ENCODE measurements around the gene SLAMF1.

Gene SLAMF1

DNA sequence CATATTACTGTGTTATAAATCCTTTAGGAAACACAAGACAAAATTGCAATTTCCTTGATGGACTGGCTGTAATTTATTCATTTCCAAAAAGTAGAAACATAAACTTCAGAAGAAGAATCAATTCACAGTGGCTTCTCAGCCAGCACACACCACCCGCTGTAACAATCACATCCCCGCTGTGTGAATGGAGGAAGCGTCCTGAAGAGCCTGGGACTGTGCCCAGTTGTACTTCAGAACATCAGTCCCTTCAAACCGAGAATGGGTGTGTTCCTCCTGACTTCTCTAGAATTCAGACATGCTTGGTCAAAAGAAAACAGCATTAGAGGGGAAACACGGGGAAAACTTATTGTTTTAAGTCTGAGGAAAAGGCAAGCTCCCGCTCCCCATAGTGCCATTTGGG lies 38.8 kb downstream of the SLAMF1 start:
- TF ChIP-seq PAX5 (IDR thresholded peaks at IDR 0.05; ENCODE audit: insufficient read depth, low read length, severe bottlenecking) (no peak), SPI1 (IDR thresholded peaks at IDR 0.05; ENCODE audit: low read depth, low read length) (no peak), POLR2A (IDR thresholded peaks at IDR 0.05; ENCODE audit: low read depth, low read length) (no peak; the same call in 1 of the 2 replicates), TAF1 (IDR thresholded peaks at IDR 0.05; ENCODE audit: low read depth, low read length) (no peak), POLR2AphosphoS5 (IDR thresholded peaks at IDR 0.05; ENCODE audit: low read depth, low read length) (no peak), POU2F2 (IDR thresholded peaks at IDR 0.05; ENCODE audit: low read depth, low read length) (no peak)
- DNase-seq (ENCODE audit: insufficient read length, low spot score) (no peak), FAIRE-seq (peak; percentile 67)

- TF ChIP-seq POU2F2 (IDR thresholded peaks at IDR 0.05; ENCODE audit: low read depth, low read length) (no peak), POLR2A (IDR thresholded peaks at IDR 0.05; ENCODE audit: low read depth, low read length) (peak; percentile 10; the same call in 1 of the 2 replicates)
- no peak for FAIRE-seq
- DNase-seq (ENCODE audit: insufficient read length, low spot score), result no peak
Measured at GRCh38 chr1:160607672-160608032, 39.2 kb downstream of the SLAMF1 start.

DNA sequence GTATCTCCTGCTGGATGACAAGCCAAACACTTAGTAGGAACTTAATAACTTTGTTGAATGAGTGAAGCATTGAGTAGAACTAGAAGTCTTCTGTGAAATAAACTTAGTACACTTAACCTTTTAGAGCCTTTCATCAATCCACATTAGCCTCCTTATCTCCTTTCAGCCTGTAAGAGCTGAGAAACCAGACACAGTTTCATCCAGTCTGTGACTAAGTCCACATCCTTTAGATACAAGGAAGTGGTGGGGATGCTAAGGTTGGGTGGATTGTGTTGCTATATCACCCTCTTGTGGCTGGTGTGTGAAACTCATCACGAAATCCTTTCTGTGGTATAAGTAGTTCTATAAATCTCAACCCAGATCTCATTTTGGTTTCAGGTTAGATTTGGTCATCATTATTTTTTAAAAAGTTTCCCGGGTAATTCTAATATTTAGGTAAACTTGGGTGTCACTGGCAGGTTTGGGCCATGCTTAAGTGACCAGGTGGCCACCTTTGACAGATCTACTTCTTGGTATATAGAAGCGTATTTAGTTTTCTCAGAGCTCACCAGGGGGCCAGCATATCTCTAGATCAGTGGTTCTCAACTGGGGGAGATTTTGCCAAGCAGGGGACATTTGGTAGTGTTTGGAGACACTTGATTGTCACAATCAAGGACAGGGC lies 39.7 kb downstream of the SLAMF1 start:
- TF ChIP-seq POU2F2 (IDR thresholded peaks at IDR 0.05; ENCODE audit: low read depth, low read length), result no peak; the same call in 1 of the 2 replicates
- TF ChIP-seq SPI1 (IDR thresholded peaks at IDR 0.05; ENCODE audit: low read depth, low read length), result peak; percentile 75
- TF ChIP-seq TAF1 (IDR thresholded peaks at IDR 0.05; ENCODE audit: low read depth, low read length), result no peak
- peak; percentile 43; the same call in 1 of the 2 replicates for TF ChIP-seq POLR2A (IDR thresholded peaks at IDR 0.05; ENCODE audit: low read depth, low read length)
- no peak for TF ChIP-seq PAX5 (IDR thresholded peaks at IDR 0.05; ENCODE audit: insufficient read depth, low read length, severe bottlenecking)
- FAIRE-seq, result peak; percentile 99
- DNase-seq (ENCODE audit: insufficient read length, low spot score), result no peak

- no peak for TF ChIP-seq POLR2A (IDR thresholded peaks at IDR 0.05; ENCODE audit: low read depth, low read length)
- TF ChIP-seq POU2F2 (IDR thresholded peaks at IDR 0.05; ENCODE audit: low read depth, low read length), result no peak
- TF ChIP-seq TAF1 (IDR thresholded peaks at IDR 0.05; ENCODE audit: low read depth, low read length), result no peak
- no peak for TF ChIP-seq POLR2AphosphoS5 (IDR thresholded peaks at IDR 0.05; ENCODE audit: low read depth, low read length)
- TF ChIP-seq PAX5 (IDR thresholded peaks at IDR 0.05; ENCODE audit: insufficient read depth, low read length, severe bottlenecking), result no peak
- no peak for TF ChIP-seq SPI1 (IDR thresholded peaks at IDR 0.05; ENCODE audit: low read depth, low read length)
- FAIRE-seq, result peak; percentile 28
- no peak for DNase-seq (ENCODE audit: insufficient read length, low spot score)
Measured at GRCh38 chr1:160606611-160607010, 40.2 kb downstream of the SLAMF1 start.

DNA sequence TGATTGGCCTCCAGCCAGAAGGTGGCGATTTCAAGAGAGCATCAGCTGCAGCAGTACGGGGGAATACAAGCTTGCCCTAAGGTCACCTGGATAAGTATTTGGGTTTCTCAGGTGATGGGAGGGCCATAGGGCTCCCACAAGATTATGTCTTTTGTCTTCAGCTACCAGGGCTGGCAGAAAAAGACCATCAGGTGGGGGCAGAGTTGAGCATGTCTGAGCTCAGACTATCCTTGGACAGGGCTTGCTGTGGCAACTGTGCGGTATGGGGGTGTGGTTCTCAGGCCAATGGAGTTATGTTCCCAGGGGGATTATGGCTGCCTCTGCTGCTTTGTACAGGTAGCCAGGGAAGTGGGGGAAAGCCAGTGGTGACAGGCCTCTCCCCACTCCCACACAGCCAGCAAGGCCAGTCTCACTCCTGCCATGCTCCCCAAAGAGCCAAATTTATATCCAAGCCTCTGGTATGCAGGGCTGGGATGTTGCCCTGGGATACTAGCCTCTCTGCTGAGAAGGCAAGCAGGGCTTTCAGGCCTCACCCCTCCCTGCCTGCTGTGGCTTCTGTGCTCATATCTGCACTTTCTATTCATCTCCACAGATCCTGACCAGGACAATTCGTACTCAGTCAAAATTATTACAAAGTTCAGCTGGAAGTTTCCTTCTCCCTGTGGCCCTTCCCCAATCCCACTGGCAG lies 40.9 kb downstream of the SLAMF1 start:
- TF ChIP-seq PAX5 (IDR thresholded peaks at IDR 0.05; ENCODE audit: insufficient read depth, low read length, severe bottlenecking), result no peak
- TF ChIP-seq POLR2A (IDR thresholded peaks at IDR 0.05; ENCODE audit: low read depth, low read length), result no peak
- no peak for TF ChIP-seq TAF1 (IDR thresholded peaks at IDR 0.05; ENCODE audit: low read depth, low read length)
- TF ChIP-seq SPI1 (IDR thresholded peaks at IDR 0.05; ENCODE audit: low read depth, low read length), result no peak
- no peak for TF ChIP-seq POU2F2 (IDR thresholded peaks at IDR 0.05; ENCODE audit: low read depth, low read length)
- TF ChIP-seq POLR2AphosphoS5 (IDR thresholded peaks at IDR 0.05; ENCODE audit: low read depth, low read length), result no peak
- FAIRE-seq (peak; percentile 89), DNase-seq (ENCODE audit: insufficient read length, low spot score) (no peak)

- no peak for FAIRE-seq
- no peak for DNase-seq (ENCODE audit: insufficient read length, low spot score)
- TF ChIP-seq POLR2AphosphoS5 (IDR thresholded peaks at IDR 0.05; ENCODE audit: low read depth, low read length) (no peak), POU2F2 (IDR thresholded peaks at IDR 0.05; ENCODE audit: low read depth, low read length) (no peak), POLR2A (IDR thresholded peaks at IDR 0.05; ENCODE audit: low read depth, low read length) (no peak), TAF1 (IDR thresholded peaks at IDR 0.05; ENCODE audit: low read depth, low read length) (no peak), SPI1 (IDR thresholded peaks at IDR 0.05; ENCODE audit: low read depth, low read length) (no peak), PAX5 (IDR thresholded peaks at IDR 0.05; ENCODE audit: insufficient read depth, low read length, severe bottlenecking) (no peak)
Measured at GRCh38 chr1:160605205-160605604, 41.6 kb downstream of the SLAMF1 start.

DNA sequence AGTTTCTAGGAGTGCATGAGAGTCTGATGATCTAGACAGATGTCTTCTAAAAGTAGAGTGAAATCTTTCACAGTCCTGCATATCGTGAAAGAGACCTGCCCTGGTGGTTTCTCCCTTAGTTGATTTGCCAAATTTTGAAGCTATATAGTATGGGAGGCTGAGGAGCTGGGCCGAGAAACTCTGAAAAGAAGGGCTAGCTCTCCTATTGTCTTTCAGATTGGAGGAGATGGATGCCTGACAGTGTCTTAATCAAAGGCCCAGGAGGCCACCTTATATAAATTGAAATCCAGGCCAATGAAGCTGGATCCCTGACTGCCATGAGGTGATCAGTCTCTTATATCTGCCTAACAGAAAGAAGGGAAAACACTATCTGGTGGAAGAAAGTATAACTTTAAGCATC lies 49.1 kb downstream of the SLAMF1 start:
- FAIRE-seq (no peak), DNase-seq (ENCODE audit: insufficient read length, low spot score) (no peak)
- TF ChIP-seq POLR2AphosphoS5 (IDR thresholded peaks at IDR 0.05; ENCODE audit: low read depth, low read length), result no peak
- TF ChIP-seq PAX5 (IDR thresholded peaks at IDR 0.05; ENCODE audit: insufficient read depth, low read length, severe bottlenecking), result no peak
- no peak for TF ChIP-seq POU2F2 (IDR thresholded peaks at IDR 0.05; ENCODE audit: low read depth, low read length)
- no peak for TF ChIP-seq SPI1 (IDR thresholded peaks at IDR 0.05; ENCODE audit: low read depth, low read length)
- TF ChIP-seq TAF1 (IDR thresholded peaks at IDR 0.05; ENCODE audit: low read depth, low read length), result no peak

GRCh38 chr1:160597051-160597450 lies 49.8 kb downstream of the SLAMF1 start:
- no peak for FAIRE-seq
- no peak for DNase-seq (ENCODE audit: insufficient read length, low spot score)
- no peak for TF ChIP-seq POLR2AphosphoS5 (IDR thresholded peaks at IDR 0.05; ENCODE audit: low read depth, low read length)
- no peak for TF ChIP-seq SPI1 (IDR thresholded peaks at IDR 0.05; ENCODE audit: low read depth, low read length)
- TF ChIP-seq POLR2A (IDR thresholded peaks at IDR 0.05; ENCODE audit: low read depth, low read length), result no peak
- TF ChIP-seq POU2F2 (IDR thresholded peaks at IDR 0.05; ENCODE audit: low read depth, low read length), result no peak
- TF ChIP-seq TAF1 (IDR thresholded peaks at IDR 0.05; ENCODE audit: low read depth, low read length), result no peak
- TF ChIP-seq PAX5 (IDR thresholded peaks at IDR 0.05; ENCODE audit: insufficient read depth, low read length, severe bottlenecking), result no peak

- TF ChIP-seq POLR2A (IDR thresholded peaks at IDR 0.05; ENCODE audit: low read depth, low read length) (no peak), POLR2AphosphoS5 (IDR thresholded peaks at IDR 0.05; ENCODE audit: low read depth, low read length) (no peak), POU2F2 (IDR thresholded peaks at IDR 0.05; ENCODE audit: low read depth, low read length) (no peak), PAX5 (IDR thresholded peaks at IDR 0.05; ENCODE audit: insufficient read depth, low read length, severe bottlenecking) (no peak), SPI1 (IDR thresholded peaks at IDR 0.05; ENCODE audit: low read depth, low read length) (no peak), TAF1 (IDR thresholded peaks at IDR 0.05; ENCODE audit: low read depth, low read length) (no peak)
- FAIRE-seq (peak; percentile 16), DNase-seq (ENCODE audit: insufficient read length, low spot score) (no peak)
Measured at GRCh38 chr1:160590488-160590887, 56.4 kb downstream of the SLAMF1 start.

All from GM12891 (cell line).